CD4-positive, alpha-beta T cell (primary cell): ENCODE results near the gene FBRSL1. TPM values are rescaled to one million over a fixed set of nuclear protein-coding genes. Genes with fewer than 3 reads are reported as not detected.

ENCODE experiments used
- ATAC-seq: fragments of 200-7000 bp; cut with Tn5 transposase; one replicate; pipeline ENCODE4 v1.10.0; 2022; ENCODE audit warnings: mild to moderate bottlenecking; ENCODE audit not compliant: poor library complexity
- CTCF ChIA-PET: fragments of 350-600 bp; sonication (Branson Sonifier 250); formaldehyde crosslinking; loops from one replicate; lab custom pipeline; 2021; ENCODE audit warnings: antibody characterized with exemption, inconsistent platforms; lab: Charles Lee
- POLR2A ChIA-PET: fragments of 350-600 bp; sonication (Branson Sonifier 250); formaldehyde crosslinking; loops from one replicate; lab custom pipeline; 2021; ENCODE audit warnings: antibody characterized with exemption, inconsistent platforms; lab: Charles Lee
- DNase-seq, 14 experiments: peaks; one replicate each; pipeline ENCODE4 v3.0.0-alpha.2; 2013 to 2020; ENCODE audit warnings: mixed read lengths in 2 of 14
- H3K27ac ChIP-seq, 2 donors: one replicate each; pipeline versions ENCODE4 v1.5.1 to v1.7.0; 2013; ENCODE audit warnings: low read length in 2 of 2, low read depth in 1 of 2, mild to moderate bottlenecking in 1 of 2
- H3K27me3 ChIP-seq, 2 experiments: 1 replicate in 1 of 2; 2 replicates in 1 of 2; pipeline versions ENCODE4 v1.6.1 to v1.7.0; 2013; ENCODE audit warnings: low read length in 2 of 2, control low read depth in 1 of 2, mild to moderate bottlenecking in 1 of 2, moderate library complexity in 1 of 2; ENCODE audit not compliant: insufficient read depth in 2 of 2, control insufficient read depth in 1 of 2
- H3K36me3 ChIP-seq: one replicate; pipeline ENCODE4 v1.6.1; 2013; ENCODE audit warnings: low read length, control low read depth; ENCODE audit not compliant: insufficient read depth
- H3K4me1 ChIP-seq: one replicate; pipeline ENCODE4 v1.6.1; 2013; ENCODE audit warnings: low read length, control low read depth; ENCODE audit not compliant: insufficient read depth
- H3K4me3 ChIP-seq: one replicate; pipeline ENCODE4 v1.5.1; 2013; ENCODE audit warnings: mild to moderate bottlenecking, low read length, moderate library complexity
- H3K9me3 ChIP-seq, 2 experiments: 1 replicate in 1 of 2; 2 replicates in 1 of 2; pipeline versions ENCODE4 v1.6.1 to v1.7.0; 2013; ENCODE audit warnings: low read length in 2 of 2, mild to moderate bottlenecking in 2 of 2, control low read depth in 1 of 2, moderate library complexity in 1 of 2; ENCODE audit not compliant: control insufficient read depth in 1 of 2, insufficient read depth in 1 of 2
- H3K27ac Mint-ChIP-seq: one replicate; pipeline ENCODE4 v1.8.0; 2020; ENCODE audit warnings: mixed read lengths
- H3K27me3 Mint-ChIP-seq: one replicate; pipeline ENCODE4 v1.8.0; 2021; ENCODE audit warnings: mixed read lengths
- H3K36me3 Mint-ChIP-seq: one replicate; pipeline ENCODE4 v1.8.0; 2021; ENCODE audit warnings: low read depth, mixed read lengths
- H3K4me1 Mint-ChIP-seq: one replicate; pipeline ENCODE4 v1.8.0; 2021; ENCODE audit warnings: low read depth, mixed read lengths
- H3K4me3 Mint-ChIP-seq: one replicate; pipeline ENCODE4 v1.8.0; 2020; ENCODE audit warnings: mild to moderate bottlenecking, mixed read lengths
- H3K9me3 Mint-ChIP-seq: one replicate; pipeline ENCODE4 v1.8.0; 2020; ENCODE audit warnings: mixed read lengths
- intact Hi-C, 2 experiments: fragments of 100-400 bp; cut with DNase I in 1 of 2; cut with micrococcal nuclease in 1 of 2; formaldehyde crosslinking; loops; one replicate each; pipeline versions ENCODE4 v1.15.1 to v1.9.0; 2023 to 2025; cut with DNase I, micrococcal nuclease
- total RNA-seq, 174 experiments: library from RNA in 2 of 174; stranded (reverse) in 2 of 174; gene quantifications; one replicate each; pipeline ENCODE4 v1.2.3 and lab custom pipeline; 2021 to 2026
- TF ChIP-seq, protein P1 (sequence below): fragments of 200-600 bp; IDR thresholded peaks from one replicate; pipeline ENCODE4 v1.8.0; 2022; ENCODE audit warnings: antibody characterized with exemption, mild to moderate bottlenecking

Gene FBRSL1
- total RNA-seq, 2 experiments from 2014 or later: 75.8 to 80.7 TPM

DNA sequence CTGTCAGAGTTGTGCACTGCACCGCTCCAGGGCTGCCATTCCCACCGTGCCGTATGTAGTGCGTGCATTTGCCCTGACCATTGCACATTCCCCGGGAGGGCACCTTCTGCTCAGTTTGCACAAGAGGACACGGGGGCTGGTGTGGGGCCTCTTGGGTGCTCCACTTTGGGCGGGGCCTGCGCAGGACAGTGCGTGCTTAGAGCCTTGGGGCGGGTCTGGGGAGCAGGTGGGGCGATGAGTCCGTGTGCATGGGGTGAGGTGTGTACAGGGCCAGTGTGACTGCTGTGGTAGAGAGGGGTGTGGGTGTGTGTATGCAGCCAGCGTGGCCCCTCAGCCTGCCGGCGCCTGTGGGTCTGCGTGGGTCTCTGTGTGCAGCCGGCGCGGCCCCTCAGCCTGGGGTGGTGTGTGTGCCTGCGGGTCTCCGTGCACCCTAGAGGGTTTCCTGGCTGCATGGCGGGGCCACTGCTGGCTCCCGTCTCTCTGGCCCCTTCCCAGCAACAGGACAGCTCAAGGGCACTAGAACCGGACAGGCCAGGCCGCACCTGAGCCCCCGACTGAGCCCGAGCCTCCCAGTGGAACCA lies 31.9 kb downstream of the FBRSL1 start:
- peaks cover 44% of the 10 kb centered on the region for H3K36me3 Mint-ChIP-seq
- H3K27me3 Mint-ChIP-seq: no peaks in the 10 kb centered on the region
- H3K4me3 ChIP-seq: no peak overlapping the region
- peaks cover 21% of the 10 kb centered on the region for H3K4me1 ChIP-seq
- H3K9me3 Mint-ChIP-seq: peaks cover 5% of the 10 kb centered on the region
- H3K27me3 ChIP-seq: no peaks in the 10 kb centered on the region
- ATAC-seq (no peak), DNase-seq (no peak)
- no peak overlapping the region for H3K4me3 Mint-ChIP-seq
- no peak overlapping the region for H3K27ac ChIP-seq
- peaks cover 0 to 19% of the 10 kb centered on the region in 2 experiments for H3K9me3 ChIP-seq
- H3K36me3 ChIP-seq: peaks cover 20% of the 10 kb centered on the region
- ChIA-PET POLR2A (no interaction called here), CTCF (interaction anchor here (2.7 kb wide), 1 partner anchor 107 kb away, joined by 22 read pairs; no protein-coding TSS in a partner anchor)
- TF ChIP-seq, protein P1, sequence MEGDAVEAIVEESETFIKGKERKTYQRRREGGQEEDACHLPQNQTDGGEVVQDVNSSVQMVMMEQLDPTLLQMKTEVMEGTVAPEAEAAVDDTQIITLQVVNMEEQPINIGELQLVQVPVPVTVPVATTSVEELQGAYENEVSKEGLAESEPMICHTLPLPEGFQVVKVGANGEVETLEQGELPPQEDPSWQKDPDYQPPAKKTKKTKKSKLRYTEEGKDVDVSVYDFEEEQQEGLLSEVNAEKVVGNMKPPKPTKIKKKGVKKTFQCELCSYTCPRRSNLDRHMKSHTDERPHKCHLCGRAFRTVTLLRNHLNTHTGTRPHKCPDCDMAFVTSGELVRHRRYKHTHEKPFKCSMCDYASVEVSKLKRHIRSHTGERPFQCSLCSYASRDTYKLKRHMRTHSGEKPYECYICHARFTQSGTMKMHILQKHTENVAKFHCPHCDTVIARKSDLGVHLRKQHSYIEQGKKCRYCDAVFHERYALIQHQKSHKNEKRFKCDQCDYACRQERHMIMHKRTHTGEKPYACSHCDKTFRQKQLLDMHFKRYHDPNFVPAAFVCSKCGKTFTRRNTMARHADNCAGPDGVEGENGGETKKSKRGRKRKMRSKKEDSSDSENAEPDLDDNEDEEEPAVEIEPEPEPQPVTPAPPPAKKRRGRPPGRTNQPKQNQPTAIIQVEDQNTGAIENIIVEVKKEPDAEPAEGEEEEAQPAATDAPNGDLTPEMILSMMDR: no peak
- no peak overlapping the region for H3K27ac Mint-ChIP-seq
- peaks cover 11% of the 10 kb centered on the region for H3K4me1 Mint-ChIP-seq
- intact Hi-C loops: loop anchor here (2.0 to 5.0 kb wide), 2 partner anchors 51 to 370 kb away; no protein-coding TSS in a partner anchor

DNA sequence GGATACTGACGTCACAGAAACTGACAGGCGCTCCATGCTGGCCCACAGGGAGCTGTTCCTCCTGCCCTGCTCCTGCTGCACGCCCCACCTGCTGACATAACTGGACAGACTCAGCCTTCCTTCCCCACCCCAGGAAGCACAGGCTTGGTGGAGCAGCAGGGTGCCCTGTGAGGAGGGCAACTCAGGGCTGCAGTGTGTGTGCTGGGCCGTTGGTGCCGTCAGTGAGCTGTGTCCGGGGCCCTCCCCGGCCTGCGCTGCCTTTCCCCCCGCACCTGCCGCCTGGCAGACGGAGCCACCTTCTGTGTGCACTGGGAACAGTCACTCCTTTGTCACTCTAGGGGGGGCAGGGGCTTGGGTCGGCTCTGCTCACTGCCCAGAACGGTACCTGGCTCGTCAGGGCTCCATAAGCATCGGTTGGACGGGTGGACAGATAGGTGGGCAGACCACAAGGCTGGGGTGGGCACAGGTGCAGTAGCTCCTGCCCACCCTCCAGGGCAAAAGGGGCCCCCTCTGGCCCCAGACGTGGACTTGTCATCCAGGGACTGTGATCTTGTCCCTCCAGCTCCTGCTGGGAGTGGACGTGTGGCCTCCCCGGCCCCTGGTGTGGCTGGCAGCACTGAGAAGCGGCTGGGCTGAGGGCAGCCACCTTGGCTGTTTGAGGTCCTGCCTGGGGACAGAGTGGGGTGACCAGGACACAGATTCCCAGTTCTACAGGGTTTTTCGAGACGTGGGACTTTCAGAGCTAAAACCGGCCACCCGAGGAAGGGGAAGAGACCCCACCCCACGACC lies 32.8 kb downstream of the FBRSL1 start:
- Histone ChIP-seq H3K9me3 (peaks cover 0 to 16% of the 10 kb centered on the region in 2 experiments), H3K4me1 (peaks cover 21% of the 10 kb centered on the region), H3K4me3 (no peak overlapping the region), H3K27me3 (no peaks in the 10 kb centered on the region), H3K27ac (no peak overlapping the region), H3K36me3 (peaks cover 15% of the 10 kb centered on the region)
- peaks cover 34% of the 10 kb centered on the region for H3K36me3 Mint-ChIP-seq
- TF ChIP-seq, protein P1: no peak
- H3K27me3 Mint-ChIP-seq: no peaks in the 10 kb centered on the region
- DNase-seq (no peak), ATAC-seq (no peak)
- ChIA-PET POLR2A (no interaction called here), CTCF (interaction anchor here (0.5 to 2.7 kb wide), 2 partner anchors 108 to 129 kb away, joined by 3 to 22 read pairs; no protein-coding TSS in a partner anchor)
- peaks cover 11% of the 10 kb centered on the region for H3K4me1 Mint-ChIP-seq
- intact Hi-C loops: loop anchor here (1.0 to 5.0 kb wide), 3 partner anchors 107 to 370 kb away; no protein-coding TSS in a partner anchor
- peaks cover 5% of the 10 kb centered on the region for H3K9me3 Mint-ChIP-seq
- H3K4me3 Mint-ChIP-seq: no peak overlapping the region
- H3K27ac Mint-ChIP-seq: no peak overlapping the region

DNA sequence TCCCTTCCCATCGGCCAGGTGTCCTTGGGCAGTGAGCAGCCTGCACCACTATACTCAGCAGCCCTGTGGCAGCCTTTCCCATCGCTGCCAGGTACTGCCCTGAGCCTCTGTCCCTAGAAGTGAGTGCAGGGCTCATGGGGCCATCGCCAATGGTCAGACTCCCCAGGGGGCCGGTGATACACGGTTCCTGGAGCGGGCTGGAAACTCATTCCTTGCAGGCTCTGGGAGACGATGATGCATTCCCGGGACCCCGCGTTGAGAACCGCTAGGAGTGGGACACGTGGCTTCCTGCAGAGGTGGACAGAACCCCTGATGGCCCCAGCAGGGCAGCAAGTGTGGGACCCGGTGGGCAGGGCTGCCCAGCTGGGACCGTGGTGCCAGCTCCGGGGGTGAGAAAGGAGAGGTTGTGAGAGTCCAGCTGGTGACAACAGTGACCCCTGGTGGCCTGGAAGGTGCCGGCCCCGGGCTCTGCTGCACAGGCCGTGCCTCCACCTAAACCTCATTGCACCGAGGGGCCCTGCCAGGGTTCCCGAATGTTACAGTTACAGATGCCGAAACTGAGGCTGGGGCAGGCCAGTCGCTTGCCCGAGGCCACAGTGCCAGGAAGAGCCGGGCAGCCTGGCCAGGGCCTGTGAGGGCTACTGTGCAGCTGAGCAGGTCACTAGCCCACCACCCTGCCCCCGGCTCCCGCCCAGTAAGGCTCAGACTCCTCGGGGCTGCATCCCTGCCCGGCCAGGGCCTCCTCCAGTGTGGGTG lies 33.8 kb downstream of the FBRSL1 start:
- Mint-ChIP-seq H3K27ac (no peak overlapping the region), H3K27me3 (no peaks in the 10 kb centered on the region), H3K36me3 (peaks cover 25% of the 10 kb centered on the region), H3K4me3 (no peak overlapping the region), H3K4me1 (peaks cover 11% of the 10 kb centered on the region), H3K9me3 (peaks cover 2% of the 10 kb centered on the region)
- Histone ChIP-seq H3K36me3 (peaks cover 16% of the 10 kb centered on the region), H3K27ac (no peak overlapping the region), H3K27me3 (no peaks in the 10 kb centered on the region), H3K4me3 (no peak overlapping the region), H3K4me1 (peaks cover 21% of the 10 kb centered on the region), H3K9me3 (peaks cover 0 to 8% of the 10 kb centered on the region in 2 experiments)
- ChIA-PET CTCF (interaction anchor here (0.6 to 2.7 kb wide), 5 partner anchors 8 to 109 kb away, joined by 3 to 22 read pairs (median 3); no protein-coding TSS in a partner anchor), POLR2A (interaction anchor here (0.7 to 1.0 kb wide), 2 partner anchors 85 to 108 kb away, joined by 3 to 5 read pairs; no protein-coding TSS in a partner anchor)
- peak; percentile 61 to 84 (median 71) for DNase-seq
- peak; percentile 69 for ATAC-seq
- TF ChIP-seq, protein P1: peak; percentile 79
- intact Hi-C loops: loop anchor here (1.0 to 5.0 kb wide), 3 partner anchors 108 to 371 kb away; no protein-coding TSS in a partner anchor
